SHP77 (cell line): ENCODE measurements around the gene FJX1.
A peak's percentile ranks its signal among the peaks of the same experiment; 100 is the strongest.

Source experiments
- DNase-seq, 2 experiments: peaks; one replicate each; lab custom pipeline; 2025; lab: John Stamatoyannopoulos, UW

Gene FJX1

DNA sequence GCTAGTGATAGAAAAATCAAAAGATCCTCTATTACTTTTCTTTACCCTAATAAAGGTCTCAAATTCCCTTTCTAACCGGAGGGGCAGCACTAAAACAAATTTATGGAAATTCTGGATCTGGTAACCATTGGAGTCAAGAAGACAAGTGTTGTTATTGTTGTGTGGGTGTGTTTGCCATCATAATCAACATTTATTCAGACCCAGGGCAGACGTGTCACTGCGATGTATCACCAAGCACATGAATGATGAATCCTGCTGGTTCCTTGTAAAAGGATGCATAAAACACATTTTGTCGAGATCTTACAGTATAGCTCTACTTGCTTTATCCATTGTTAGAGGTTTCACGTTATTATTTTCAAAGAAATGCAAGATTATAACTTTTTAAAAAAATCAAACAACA, 12.1 kb upstream of the FJX1 start:
- DNase-seq: no peak

DNA sequence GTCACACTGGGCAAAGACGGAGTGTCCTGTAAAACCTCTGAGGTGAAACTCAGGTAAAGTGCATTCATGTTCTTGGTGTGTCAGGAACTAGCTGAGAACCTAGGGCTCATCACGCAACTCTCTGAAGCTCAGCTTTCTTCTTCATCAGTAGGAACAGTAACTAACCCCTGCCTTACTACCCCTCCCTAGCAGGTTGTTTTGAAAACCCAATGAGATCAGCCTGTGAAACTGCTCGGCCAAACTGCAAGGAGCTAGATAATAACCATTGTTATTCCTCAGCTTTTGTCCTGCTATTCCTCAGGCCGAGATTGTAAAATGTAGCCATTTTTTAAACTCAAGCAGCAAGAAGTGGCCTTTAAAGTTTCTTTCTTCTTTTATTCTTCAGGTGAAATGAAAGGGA, 9.8 kb upstream of the FJX1 start:
- DNase-seq: no peak

DNA sequence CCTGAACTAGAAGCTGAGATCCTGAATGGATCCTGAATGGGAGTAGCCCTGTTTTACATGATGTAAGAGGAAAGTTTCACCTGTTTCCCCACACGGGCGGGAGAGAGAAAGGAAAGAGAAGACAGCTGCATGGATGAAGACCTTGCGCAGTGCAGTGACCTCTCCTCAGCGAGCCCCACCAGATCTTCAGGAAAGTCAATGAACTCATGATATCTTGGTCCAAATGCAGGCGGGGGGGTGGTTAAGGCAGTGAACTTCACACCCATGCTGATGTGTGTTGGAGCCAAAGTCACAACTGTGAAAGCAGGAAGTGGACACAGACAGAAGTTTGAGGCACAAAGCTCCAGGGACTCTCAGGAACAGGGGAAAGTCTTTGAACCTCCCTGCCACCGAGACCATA, 8.6 kb upstream of the FJX1 start:
- no peak for DNase-seq

DNA sequence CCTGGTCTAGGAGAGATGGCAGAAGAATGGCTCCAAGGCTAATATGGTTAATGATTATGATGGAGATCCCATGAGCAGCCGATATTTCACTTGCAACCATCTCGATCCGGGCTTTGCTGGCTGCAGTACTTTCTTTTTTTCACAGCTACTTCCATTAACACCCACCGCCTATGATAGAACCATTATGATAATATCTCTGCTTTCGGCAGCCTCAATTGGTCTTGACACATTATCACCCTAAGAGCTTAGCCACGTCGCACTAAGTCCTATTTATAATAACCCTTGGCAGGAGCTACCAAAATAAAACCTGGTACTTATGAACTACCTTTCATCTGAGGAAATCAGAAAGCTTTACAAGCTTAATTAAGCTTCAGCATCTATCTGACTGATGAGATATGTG, 7.6 kb upstream of the FJX1 start:
- no peak for DNase-seq

DNA sequence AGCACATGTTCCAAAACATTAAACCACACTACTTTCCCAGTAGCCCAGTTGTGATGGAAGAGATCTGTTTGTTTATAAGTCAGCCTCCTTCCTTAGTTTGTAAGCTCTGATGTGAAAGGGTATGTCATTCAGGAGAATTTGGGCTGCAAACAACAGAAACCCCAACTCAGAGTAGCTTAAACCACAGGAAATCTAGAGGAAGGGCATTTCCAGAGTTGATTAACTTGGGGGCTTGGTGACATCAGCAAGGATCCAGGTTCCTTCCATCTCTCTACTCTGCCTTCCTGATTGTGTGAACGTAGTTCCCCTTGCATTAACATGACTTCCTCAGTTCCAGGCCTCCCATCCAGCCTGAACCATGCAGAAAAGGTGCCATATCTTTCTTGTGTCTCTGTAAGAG, 6.5 kb upstream of the FJX1 start:
- DNase-seq: no peak

DNA sequence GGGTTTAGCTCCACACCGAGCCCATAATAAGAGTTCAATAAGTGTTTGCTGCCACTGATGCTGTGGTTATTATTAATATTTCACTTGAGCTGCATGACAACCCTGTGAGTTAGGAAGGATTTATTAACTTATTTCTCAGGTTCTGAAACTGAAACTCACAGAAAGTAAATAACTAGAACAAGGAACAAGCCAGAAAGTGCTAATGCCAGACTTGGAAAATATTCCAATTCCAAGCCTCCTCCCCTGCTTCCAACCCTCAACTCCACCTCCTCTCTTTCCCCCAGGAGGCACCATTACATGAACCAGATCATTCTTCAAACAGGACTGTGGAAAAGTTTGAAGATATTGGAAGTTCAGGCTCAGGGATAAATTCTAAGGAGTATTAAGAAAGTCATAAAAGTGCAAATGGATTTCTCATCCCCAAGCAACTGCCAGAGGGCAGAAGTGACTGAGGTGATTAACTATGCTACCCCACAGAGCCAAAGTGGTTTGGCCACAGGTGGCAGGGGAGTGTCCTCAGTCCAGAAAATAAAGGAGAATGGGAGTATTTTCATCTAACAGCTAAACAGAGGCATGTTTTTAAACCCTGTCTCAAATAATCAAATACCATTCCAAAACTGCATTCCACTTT, 3.2 kb upstream of the FJX1 start:
- no peak for DNase-seq

DNA sequence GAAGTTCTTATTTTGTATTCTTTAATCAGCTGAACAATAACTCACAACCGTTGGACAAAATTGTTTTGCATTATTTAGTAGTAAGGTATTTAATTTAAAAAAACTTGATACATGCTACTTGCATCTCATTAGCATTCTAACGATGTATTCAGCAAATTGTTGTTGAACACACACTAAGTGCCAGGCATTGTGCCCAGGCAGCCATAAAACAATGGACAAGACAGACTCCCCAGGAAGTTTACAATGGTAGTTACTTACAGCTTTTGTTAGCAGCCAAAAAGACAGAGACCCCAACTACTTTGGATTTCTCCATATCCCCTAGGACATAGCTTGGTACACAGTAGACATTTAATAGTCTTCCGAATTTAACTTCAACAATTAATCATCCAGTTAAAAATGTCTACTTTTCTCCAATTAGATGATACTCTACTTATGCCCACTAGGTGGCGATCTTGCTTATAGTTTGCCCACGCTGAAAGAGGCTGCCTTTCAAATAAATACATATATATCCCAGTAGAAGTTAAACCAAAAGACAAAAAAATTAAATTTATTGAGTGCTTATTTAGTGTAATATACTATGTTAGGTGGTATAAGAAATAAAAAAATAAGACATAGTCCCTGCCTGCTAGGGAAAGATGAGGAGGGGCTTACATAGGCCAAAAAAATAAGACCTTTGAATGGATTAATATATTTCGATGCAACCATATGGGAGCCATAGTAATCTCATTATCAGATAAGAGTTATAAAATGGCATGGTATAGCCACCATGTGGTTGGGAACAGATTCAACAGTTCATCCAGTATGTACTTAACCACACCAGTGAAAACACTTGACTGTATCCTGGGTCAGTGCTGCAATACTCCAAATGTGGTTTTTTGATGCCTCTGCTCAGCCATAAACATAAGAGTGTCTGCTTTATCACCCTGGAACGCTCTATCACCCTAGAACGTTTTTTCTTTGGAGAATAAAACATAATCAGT, 2.0 kb upstream of the FJX1 start:
- peak; percentile 12 to 56 for DNase-seq

DNA sequence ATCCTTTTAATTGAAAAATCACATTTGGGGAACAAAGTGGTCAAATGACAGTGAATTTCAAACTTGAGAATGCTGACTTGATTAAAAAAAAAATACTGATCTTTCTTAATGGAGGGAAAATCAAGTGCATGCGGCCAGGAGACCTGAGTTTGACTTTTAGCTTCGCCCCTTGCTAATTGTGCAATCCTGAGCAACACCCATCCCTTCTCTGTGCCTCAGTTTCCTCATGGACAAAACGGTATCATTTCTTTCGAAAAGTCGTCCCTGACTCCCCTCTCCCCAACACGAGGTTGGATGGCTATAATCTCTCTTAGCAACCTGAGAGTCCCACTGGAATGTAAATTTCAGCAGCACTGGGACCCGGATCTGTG, 959 bp upstream of the FJX1 start:
- no peak for DNase-seq

DNA sequence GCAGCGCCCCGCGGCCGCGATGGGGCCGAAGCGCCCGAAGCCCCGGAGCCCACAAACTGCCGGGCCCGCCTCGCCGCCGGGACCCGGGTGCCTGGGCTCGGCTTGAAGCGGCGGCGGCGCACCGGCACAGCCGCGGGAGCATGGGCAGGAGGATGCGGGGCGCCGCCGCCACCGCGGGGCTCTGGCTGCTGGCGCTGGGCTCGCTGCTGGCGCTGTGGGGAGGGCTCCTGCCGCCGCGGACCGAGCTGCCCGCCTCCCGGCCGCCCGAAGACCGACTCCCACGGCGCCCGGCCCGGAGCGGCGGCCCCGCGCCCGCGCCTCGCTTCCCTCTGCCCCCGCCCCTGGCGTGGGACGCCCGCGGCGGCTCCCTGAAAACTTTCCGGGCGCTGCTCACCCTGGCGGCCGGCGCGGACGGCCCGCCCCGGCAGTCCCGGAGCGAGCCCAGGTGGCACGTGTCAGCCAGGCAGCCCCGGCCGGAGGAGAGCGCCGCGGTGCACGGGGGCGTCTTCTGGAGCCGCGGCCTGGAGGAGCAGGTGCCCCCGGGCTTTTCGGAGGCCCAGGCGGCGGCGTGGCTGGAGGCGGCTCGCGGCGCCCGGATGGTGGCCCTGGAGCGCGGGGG, 346 bp downstream of the FJX1 start:
- DNase-seq: no peak

DNA sequence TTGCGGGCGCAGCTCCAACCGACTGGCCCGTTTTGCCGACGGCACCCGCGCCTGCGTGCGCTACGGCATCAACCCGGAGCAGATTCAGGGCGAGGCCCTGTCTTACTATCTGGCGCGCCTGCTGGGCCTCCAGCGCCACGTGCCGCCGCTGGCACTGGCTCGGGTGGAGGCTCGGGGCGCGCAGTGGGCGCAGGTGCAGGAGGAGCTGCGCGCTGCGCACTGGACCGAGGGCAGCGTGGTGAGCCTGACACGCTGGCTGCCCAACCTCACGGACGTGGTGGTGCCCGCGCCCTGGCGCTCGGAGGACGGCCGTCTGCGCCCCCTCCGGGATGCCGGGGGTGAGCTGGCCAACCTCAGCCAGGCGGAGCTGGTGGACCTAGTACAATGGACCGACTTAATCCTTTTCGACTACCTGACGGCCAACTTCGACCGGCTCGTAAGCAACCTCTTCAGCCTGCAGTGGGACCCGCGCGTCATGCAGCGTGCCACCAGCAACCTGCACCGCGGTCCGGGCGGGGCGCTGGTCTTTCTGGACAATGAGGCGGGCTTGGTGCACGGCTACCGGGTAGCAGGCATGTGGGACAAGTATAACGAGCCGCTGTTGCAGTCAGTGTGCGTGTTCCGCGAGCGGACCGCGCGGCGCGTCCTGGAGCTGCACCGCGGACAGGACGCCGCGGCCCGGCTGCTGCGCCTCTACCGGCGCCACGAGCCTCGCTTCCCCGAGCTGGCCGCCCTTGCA, 1.0 kb downstream of the FJX1 start:
- peak; percentile 38 to 62 for DNase-seq

DNA sequence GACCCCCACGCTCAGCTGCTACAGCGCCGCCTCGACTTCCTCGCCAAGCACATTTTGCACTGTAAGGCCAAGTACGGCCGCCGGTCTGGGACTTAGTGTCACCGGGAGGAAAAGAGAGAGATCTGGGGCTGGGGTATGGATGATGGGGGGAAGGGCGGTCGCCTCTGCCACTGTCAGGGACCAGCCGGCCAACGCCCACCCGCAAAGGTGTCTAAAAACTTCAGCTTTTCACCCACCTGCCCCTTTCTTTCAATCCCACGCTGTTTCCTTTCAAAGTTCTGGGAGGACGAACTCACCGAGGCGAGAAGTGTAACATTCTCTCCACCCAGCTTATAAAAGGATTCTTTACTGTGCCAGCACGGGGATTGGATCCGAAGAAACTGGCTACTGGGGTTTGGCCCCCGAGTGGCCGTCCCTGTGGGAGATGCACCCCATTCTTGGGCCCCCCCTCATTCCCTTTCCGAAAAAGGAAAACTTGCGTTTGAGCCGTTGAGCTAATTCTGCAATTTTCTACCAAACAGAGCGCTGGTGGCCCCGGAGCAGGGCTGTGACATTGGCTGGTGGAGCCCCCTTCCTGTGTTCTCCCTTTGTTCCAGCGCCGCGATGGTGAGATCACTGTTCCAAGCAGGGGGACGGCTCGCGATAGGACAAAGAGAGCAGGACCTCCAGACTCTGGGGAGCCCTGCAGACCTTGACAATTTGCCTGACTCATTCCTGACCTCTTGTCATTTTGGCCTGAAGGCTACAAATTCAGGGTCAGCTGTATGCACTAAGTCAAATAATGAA, 1.8 kb downstream of the FJX1 start:
- DNase-seq: peak; percentile 60 to 71

DNA sequence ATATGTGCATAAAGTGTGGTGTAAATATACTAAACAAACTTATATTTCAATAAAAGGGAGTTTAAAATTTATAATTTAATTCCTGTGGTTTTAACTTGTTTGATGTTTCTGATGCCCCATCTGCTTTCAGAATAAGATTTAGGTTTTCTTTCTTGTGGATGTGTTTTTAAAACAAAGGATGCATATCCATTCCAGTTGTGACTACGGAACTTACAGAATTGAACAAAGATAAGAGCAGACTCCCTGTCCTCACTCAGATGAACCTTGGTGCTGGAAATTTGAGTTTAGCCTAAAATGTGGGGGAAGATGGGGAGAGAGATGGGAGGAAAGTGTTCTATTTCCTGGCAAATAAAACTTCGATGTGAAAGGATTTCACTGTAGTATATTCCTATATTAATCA, 2.5 kb downstream of the FJX1 start:
- no peak for DNase-seq

DNA sequence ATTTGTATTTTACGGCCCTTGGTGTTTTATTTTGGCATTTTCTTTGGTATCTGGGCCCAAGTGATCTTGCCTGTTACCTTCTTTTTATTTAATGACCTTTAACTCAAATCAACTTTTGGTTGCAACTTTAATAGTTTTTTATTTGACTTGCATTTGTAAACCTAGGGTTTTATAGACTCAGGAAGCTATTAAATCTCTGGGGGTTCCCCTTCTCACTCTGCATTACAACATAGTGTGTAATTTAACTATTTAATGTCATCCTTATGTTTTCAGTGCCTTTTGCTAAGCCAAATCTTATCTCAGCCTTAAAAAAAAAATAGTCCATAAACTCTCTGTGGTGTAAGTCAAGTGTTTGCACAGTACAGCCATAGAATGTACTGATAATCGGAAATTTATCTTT, 3.4 kb downstream of the FJX1 start:
- DNase-seq: no peak

DNA sequence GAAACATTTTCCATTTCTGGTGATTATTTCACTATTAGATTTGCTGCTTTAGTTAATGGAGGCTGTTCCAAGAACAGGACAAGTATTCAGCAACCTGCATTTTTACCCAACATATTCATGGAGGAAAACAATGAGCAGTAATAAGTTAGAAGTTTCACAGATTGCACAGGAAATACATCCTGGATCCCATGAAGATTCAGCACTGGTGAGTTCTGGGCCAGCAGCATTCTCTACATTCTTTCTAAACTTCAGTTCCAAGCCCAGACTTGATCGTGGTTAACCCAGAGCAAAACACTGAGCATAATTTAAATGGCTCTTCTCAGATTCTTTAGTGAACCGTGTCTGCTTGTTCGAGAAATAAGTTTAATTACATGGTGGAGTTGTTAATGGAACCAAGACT, 3.8 kb downstream of the FJX1 start:
- DNase-seq: no peak

DNA sequence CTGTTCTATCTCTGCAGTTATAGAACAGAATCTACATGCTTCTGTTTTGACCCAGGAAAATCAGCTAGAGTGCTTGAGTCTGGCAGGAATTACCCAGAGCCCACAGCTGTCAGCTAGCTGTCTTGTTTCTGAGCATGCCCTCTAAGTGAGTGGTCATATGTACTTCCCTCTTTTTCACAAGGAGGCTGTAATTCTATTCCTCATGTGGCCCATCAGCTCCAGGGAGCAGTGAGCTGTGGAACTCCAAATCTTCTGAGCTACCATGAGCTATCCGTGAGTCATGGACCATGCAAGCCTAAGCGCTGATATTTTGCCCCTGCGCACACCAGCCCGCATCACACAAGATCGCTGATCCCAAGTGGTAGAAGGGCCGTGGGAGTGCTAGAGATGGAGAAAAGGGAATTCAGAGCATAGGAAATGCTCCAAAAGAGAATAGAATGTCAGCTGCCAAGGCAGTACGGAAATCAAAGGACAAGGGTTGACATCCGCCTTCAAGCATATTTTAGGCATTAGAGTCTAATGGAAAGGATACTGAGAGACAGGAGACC, 5.4 kb downstream of the FJX1 start:
- no peak for DNase-seq

DNA sequence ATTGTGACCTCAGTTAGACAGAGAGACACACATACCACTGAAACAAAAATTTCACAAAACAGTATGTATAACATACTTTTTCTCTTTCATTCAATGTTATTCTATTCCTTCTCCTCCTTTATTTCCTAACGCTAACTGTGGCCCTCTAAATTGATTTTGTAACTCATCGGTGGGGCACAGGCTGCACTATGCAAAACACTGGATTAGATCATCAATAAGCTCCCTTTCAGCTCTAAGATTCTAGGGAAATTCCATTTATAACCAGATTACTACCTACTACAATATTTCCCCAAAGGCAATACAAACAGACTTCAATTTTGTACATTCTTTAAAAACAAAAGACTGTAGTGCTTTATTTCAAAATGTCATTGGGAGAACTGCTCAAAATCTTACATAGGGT, 6.1 kb downstream of the FJX1 start:
- DNase-seq: no peak

DNA sequence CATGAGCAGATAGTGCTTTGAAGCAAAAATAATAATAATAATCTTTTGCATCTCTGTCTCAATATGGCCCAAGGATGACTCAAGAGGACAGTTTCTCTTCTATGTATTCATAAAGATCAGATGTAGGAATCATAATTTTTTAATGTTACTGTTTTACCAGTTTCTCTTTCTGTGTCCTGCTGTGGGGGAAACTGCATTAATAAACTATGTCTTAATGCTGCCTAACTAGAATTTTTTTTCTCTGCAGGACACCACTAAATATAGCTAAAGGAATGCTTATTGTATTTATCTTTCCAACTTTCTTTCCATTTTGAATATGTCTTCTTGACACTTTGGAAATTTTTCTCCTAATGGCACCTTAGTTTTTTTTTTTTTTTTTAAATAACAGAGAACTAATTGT, 6.5 kb downstream of the FJX1 start:
- no peak for DNase-seq

DNA sequence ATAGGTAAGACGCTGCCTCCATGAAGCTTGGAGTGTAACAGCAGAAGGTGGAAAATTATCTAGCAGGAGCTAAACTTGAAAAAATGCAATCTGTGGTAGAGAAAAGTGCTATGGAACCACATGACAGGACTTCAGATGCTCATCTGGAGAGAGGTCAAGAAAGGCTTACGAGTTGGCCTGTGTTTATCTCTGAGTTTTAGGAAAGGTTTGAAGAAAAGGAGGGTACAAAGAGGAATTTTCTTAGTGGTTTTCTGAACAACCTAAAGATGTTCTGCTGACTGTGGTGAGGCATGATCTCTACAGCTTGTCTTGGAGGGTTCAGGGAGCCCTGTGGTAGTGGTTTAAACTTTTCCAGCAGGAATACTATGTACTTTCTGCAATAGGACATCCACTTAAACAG, 8.2 kb downstream of the FJX1 start:
- DNase-seq: no peak

DNA sequence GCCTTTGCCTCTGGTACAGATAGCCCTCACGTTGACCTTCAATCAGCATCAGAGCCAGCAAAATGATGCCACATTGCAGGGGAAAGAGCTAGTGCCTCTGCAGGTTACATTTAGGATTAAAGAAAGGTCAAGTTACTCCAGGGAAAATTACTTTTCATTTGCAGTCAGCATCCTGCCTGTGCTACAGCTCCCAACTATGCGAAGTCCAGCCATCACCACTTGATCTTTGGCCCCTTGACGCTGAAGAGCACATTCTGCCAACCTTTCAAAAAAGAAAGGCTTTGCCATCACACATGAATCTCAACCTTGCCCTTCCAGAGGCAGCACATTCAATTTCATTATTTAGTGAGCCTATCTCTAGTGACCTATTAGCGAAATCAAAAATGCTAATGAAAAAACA, 11.3 kb downstream of the FJX1 start:
- DNase-seq: no peak

DNA sequence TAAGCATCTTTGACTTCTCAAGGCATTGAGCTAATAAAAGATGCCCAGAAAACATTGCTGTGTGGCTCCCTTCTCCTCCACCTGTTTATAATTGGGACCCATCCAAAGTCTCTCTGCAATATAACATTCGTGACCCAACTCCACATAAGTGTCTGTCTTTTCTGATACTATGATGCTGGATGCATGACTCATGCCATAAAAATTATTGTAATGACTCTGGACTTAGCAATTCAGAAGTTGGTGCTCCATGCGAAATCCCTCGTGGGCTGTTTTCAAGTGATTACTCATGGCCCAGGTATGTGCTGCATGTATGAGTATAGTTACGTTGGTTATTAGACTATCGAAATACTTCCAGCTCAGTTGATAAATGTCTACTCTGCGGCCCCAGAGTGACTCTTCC, 11.7 kb downstream of the FJX1 start:
- no peak for DNase-seq

DNA sequence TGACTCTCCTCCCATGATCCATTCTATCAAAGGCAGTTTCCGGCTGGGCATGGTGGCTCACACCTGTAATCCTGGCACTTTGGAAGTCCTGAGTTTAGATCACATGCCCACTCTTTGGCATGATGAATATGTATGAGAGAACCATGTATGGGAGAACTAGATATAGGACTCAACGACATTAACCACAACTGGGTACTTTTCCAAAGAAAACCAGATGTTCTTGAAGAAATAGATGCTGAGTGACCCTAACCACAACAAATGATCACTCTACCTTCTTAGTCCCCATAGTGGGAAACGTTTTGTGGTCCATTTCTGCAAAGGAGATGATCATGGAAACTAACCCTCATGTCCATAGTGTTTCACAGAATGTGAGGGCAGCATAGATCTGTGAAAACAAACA, 13.6 kb downstream of the FJX1 start:
- DNase-seq: no peak
